Measurements from ENCODE around the gene SIGLEC12. TPM values are rescaled to one million over a fixed set of nuclear protein-coding genes. Genes with fewer than 3 reads are reported as not detected.

Gene SIGLEC12
- total and polyA plus RNA-seq, 9 of the 15 experiments (the other 6 are each of a cell fraction or from before 2014, with no cell fraction given), result 0.08 to 1.3 (median 0.54) TPM

- no peak for TF ChIP-seq PYGO2 (tag; IDR thresholded peaks at IDR 0.05)
- TF ChIP-seq, protein P1, sequence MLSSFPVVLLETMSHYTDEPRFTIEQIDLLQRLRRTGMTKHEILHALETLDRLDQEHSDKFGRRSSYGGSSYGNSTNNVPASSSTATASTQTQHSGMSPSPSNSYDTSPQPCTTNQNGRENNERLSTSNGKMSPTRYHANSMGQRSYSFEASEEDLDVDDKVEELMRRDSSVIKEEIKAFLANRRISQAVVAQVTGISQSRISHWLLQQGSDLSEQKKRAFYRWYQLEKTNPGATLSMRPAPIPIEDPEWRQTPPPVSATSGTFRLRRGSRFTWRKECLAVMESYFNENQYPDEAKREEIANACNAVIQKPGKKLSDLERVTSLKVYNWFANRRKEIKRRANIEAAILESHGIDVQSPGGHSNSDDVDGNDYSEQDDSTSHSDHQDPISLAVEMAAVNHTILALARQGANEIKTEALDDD (IDR thresholded peaks at IDR 0.05), result no peak
- TF ChIP-seq HBP1 (CRISPR knock-in tag; IDR thresholded peaks at IDR 0.05), result no peak
- no peak for TF ChIP-seq ZNF146 (CRISPR knock-in tag; IDR thresholded peaks at IDR 0.05; ENCODE audit: unreplicated experiment)
- TF ChIP-seq NR2C2 (CRISPR knock-in tag; IDR thresholded peaks at IDR 0.05), result no peak
- TF ChIP-seq NR2C2 (tag; IDR thresholded peaks at IDR 0.05), result peak; percentile 11; the same call in 1 of the 2 replicates
- TF ChIP-seq PKNOX1 (IDR thresholded peaks at IDR 0.05), result peak; percentile 86
- TF ChIP-seq ZNF316 (IDR thresholded peaks at IDR 0.05), result peak; percentile 4; the same call in 1 of the 2 replicates
- peak; percentile 59 for TF ChIP-seq ZNF311 (CRISPR knock-in tag; IDR thresholded peaks at IDR 0.05)
- peak; percentile 45; the same call in 1 of the 2 replicates for TF ChIP-seq POLR2AphosphoS5 (IDR thresholded peaks at IDR 0.05; ENCODE audit: control insufficient read depth, insufficient read depth, low read depth, low read length)
- peak; percentile 25; the same call in 1 of the 2 replicates for TF ChIP-seq ATF7 (IDR thresholded peaks at IDR 0.05)
- no peak for TF ChIP-seq ZNF23 (CRISPR knock-in tag; IDR thresholded peaks at IDR 0.05)
- peak; percentile 30; the same call in 1 of the 2 replicates for TF ChIP-seq MYNN (IDR thresholded peaks at IDR 0.05)
- TF ChIP-seq MYNN (CRISPR knock-in tag; IDR thresholded peaks at IDR 0.05), result no peak
- no peak for TF ChIP-seq RHOXF2B (CRISPR knock-in tag; conservative IDR thresholded peaks at IDR 0.05)
- TF ChIP-seq CREB3L1 (IDR thresholded peaks at IDR 0.05; ENCODE audit: borderline replicate concordance, low read depth), result no peak
- no peak for TF ChIP-seq ZFP30 (CRISPR knock-in tag; IDR thresholded peaks at IDR 0.05; ENCODE audit: borderline replicate concordance)
- TF ChIP-seq CBFA2T3 (IDR thresholded peaks at IDR 0.05), result peak; percentile 12
- peak; percentile 48 for TF ChIP-seq TBP (optimal IDR thresholded peaks at IDR 0.05; ENCODE audit: low read depth, low read length)
- TF ChIP-seq SMARCA4 (IDR thresholded peaks at IDR 0.05), result peak; percentile 20; the same call in 1 of the 2 replicates
- no peak for TF ChIP-seq ZNF140 (CRISPR knock-in tag; IDR thresholded peaks at IDR 0.05)
- peak; percentile 68; the same call in 1 of the 2 replicates for TF ChIP-seq HSF4 (CRISPR knock-in tag; IDR thresholded peaks at IDR 0.05; ENCODE audit: borderline replicate concordance)
- no peak for TF ChIP-seq HNRNPH1 (optimal IDR thresholded peaks at IDR 0.05; ENCODE audit: low read depth, low read length)
- 0 out of 2 replicates have a peak, but pooled peaks have one; percentile 17 for TF ChIP-seq HDAC2 (IDR thresholded peaks at IDR 0.05)
Measured at GRCh38 chr19:51549533-51550324, 48.1 kb upstream of the SIGLEC12 start (continued).

Data from K562 (cell line).